Measurements from ENCODE around the gene GRM3. TPM values are rescaled to one million over a fixed set of nuclear protein-coding genes. Genes with fewer than 3 reads are reported as not detected.

GRM3 gene
- total RNA-seq, 1 experiment from 2014 or later, result not detected

DNA sequence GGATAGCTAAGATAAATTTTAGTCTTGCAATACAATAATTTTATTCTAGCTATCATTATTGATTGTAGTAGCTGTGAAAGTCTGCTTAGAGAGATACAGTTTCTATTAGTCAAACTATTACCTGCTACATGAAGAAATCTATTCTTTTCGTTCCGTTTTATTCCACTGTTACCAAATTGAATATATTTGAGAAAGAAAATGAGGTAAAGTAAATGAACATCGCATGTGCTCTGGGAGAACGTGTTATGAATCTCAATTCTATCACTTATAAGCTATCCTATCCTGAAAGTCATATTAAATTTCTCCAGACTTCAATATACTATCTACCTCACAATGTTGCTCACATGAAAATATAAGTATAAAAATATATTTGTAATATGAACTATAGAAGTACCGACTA is 21.3 kb downstream of the GRM3 start:
- ATAC-seq (no peak), DNase-seq (no peak)
- CTCF ChIA-PET, result no interaction called here
- no peaks in the 10 kb centered on the region for H3K9me2 ChIP-seq (replicated peaks; ENCODE audit: low read length)
- intact Hi-C loops (cut with micrococcal nuclease), result no loop called here
- H3K27ac ChIP-seq (ENCODE audit: low read length), result no peak overlapping the region
- no peaks in the 10 kb centered on the region for H3K79me2 ChIP-seq (ENCODE audit: low read length)
- no peaks in the 10 kb centered on the region for H3K4me1 ChIP-seq (ENCODE audit: insufficient read depth, low read length)
- no peaks in the 10 kb centered on the region for H3F3A ChIP-seq (ENCODE audit: low read length, unreplicated experiment)
- H2AFZ ChIP-seq (ENCODE audit: low read length), result no peak overlapping the region
- no peaks in the 10 kb centered on the region for H3K36me3 ChIP-seq (ENCODE audit: low read depth, low read length)
- no peaks in the 10 kb centered on the region for H3K9me3 ChIP-seq (ENCODE audit: low read length)
- no peak overlapping the region for H3K9ac ChIP-seq (ENCODE audit: low read length)
- H3K27me3 ChIP-seq (ENCODE audit: low read length), result peaks cover 22% of the 10 kb centered on the region
- TF ChIP-seq EZH2 (IDR thresholded peaks at IDR 0.05; ENCODE audit: low read length, unreplicated experiment) (no peak), EZH2phosphoT487 (IDR thresholded peaks at IDR 0.05; ENCODE audit: borderline replicate concordance, low read length) (no peak)
- TF ChIP-seq, protein P1, sequence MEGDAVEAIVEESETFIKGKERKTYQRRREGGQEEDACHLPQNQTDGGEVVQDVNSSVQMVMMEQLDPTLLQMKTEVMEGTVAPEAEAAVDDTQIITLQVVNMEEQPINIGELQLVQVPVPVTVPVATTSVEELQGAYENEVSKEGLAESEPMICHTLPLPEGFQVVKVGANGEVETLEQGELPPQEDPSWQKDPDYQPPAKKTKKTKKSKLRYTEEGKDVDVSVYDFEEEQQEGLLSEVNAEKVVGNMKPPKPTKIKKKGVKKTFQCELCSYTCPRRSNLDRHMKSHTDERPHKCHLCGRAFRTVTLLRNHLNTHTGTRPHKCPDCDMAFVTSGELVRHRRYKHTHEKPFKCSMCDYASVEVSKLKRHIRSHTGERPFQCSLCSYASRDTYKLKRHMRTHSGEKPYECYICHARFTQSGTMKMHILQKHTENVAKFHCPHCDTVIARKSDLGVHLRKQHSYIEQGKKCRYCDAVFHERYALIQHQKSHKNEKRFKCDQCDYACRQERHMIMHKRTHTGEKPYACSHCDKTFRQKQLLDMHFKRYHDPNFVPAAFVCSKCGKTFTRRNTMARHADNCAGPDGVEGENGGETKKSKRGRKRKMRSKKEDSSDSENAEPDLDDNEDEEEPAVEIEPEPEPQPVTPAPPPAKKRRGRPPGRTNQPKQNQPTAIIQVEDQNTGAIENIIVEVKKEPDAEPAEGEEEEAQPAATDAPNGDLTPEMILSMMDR (conservative IDR thresholded peaks at IDR 0.05; ENCODE audit: low read depth, low read length), result no peak
- POLR2A ChIA-PET (ENCODE audit: unreplicated experiment), result no interaction called here
- no peak overlapping the region for H3K4me2 ChIP-seq (ENCODE audit: low read length)
- H4K20me1 ChIP-seq (ENCODE audit: low read length), result no peaks in the 10 kb centered on the region
- H3K4me3 ChIP-seq (ENCODE audit: low read length), result no peak overlapping the region
- BruUV-seq (replicated peaks), result no TSS peak

DNA sequence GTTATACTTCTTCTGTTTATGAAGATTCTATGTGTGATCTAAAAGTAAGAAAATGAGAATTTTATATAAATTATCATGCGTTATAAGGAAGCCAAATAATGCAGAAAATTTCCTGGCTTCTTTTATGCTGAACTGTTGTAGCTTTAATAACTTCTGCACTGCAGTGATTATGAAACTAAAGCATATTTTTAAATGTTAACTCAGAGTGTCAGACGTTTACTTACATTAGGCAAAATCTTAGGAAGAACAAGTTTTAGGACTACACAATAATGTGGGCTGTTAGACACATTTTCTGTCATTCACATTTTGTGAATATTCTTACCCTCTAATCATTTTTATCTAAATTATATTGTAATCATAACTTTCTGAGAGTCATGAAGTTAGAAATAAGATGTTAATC is 22.0 kb downstream of the GRM3 start:
- DNase-seq, result no peak
- intact Hi-C loops (cut with micrococcal nuclease), result no loop called here
- no peak overlapping the region for H3K4me3 ChIP-seq (ENCODE audit: low read length)
- no peaks in the 10 kb centered on the region for H3K9me2 ChIP-seq (replicated peaks; ENCODE audit: low read length)
- no peaks in the 10 kb centered on the region for H3K4me1 ChIP-seq (ENCODE audit: insufficient read depth, low read length)
- no peaks in the 10 kb centered on the region for H4K20me1 ChIP-seq (ENCODE audit: low read length)
- H3K9ac ChIP-seq (ENCODE audit: low read length), result no peak overlapping the region
- H3F3A ChIP-seq (ENCODE audit: low read length, unreplicated experiment), result no peaks in the 10 kb centered on the region
- no peaks in the 10 kb centered on the region for H3K9me3 ChIP-seq (ENCODE audit: low read length)
- H3K36me3 ChIP-seq (ENCODE audit: low read depth, low read length), result no peaks in the 10 kb centered on the region
- H3K27me3 ChIP-seq (ENCODE audit: low read length), result peaks cover 24% of the 10 kb centered on the region
- no peak for TF ChIP-seq EZH2phosphoT487 (IDR thresholded peaks at IDR 0.05; ENCODE audit: borderline replicate concordance, low read length)
- TF ChIP-seq, protein P1 (conservative IDR thresholded peaks at IDR 0.05; ENCODE audit: low read depth, low read length), result no peak
- TF ChIP-seq EZH2 (IDR thresholded peaks at IDR 0.05; ENCODE audit: low read length, unreplicated experiment), result no peak
- POLR2A ChIA-PET (ENCODE audit: unreplicated experiment), result no interaction called here
- no peak overlapping the region for H3K4me2 ChIP-seq (ENCODE audit: low read length)
- H3K79me2 ChIP-seq (ENCODE audit: low read length), result no peaks in the 10 kb centered on the region
- no peak overlapping the region for H2AFZ ChIP-seq (ENCODE audit: low read length)
- no peak overlapping the region for H3K27ac ChIP-seq (ENCODE audit: low read length)
- no TSS peak for BruUV-seq (replicated peaks)
- CTCF ChIA-PET, result no interaction called here
- no peak for ATAC-seq

DNA sequence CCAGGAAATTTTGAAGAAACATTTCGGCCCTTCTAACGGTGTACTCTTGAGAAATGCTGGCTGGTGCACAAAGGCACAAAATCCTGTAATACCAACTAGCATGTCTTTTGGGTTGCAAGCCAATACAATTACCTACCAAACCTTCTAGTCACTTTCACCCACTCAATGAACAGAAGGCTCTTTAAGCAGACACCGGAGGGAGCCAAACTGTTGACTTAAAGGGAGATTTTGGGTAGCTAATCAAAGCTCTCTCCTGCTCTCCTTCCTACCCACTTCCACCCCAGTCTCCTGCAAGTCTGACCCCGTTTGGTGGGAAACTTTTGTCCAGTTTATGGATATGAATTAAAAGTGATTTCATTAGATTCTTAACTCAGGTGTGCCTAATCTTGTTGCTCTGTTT is 24.0 kb downstream of the GRM3 start:
- ATAC-seq (no peak), DNase-seq (no peak)
- Histone ChIP-seq H3K79me2 (ENCODE audit: low read length) (no peaks in the 10 kb centered on the region), H2AFZ (ENCODE audit: low read length) (no peak overlapping the region), H3K27ac (ENCODE audit: low read length) (no peak overlapping the region), H3K9ac (ENCODE audit: low read length) (no peak overlapping the region), H3K27me3 (ENCODE audit: low read length) (peaks cover 24% of the 10 kb centered on the region), H3K9me2 (replicated peaks; ENCODE audit: low read length) (no peaks in the 10 kb centered on the region), H3F3A (ENCODE audit: low read length, unreplicated experiment) (no peaks in the 10 kb centered on the region), H3K4me3 (ENCODE audit: low read length) (no peak overlapping the region), H3K4me2 (ENCODE audit: low read length) (no peak overlapping the region), H3K36me3 (ENCODE audit: low read depth, low read length) (no peaks in the 10 kb centered on the region), H3K4me1 (ENCODE audit: insufficient read depth, low read length) (no peaks in the 10 kb centered on the region), H3K9me3 (ENCODE audit: low read length) (no peaks in the 10 kb centered on the region), H4K20me1 (ENCODE audit: low read length) (no peaks in the 10 kb centered on the region)
- intact Hi-C loops (cut with micrococcal nuclease), result no loop called here
- no TSS peak for BruUV-seq (replicated peaks)
- TF ChIP-seq, protein P1 (conservative IDR thresholded peaks at IDR 0.05; ENCODE audit: low read depth, low read length), result no peak
- TF ChIP-seq EZH2 (IDR thresholded peaks at IDR 0.05; ENCODE audit: low read length, unreplicated experiment) (no peak), EZH2phosphoT487 (IDR thresholded peaks at IDR 0.05; ENCODE audit: borderline replicate concordance, low read length) (no peak)
- ChIA-PET CTCF (no interaction called here), POLR2A (ENCODE audit: unreplicated experiment) (no interaction called here)
